SKM-1 (cell line): ENCODE data around the gene SUPT20H.

Experiments used
- DNase-seq: peaks from one replicate; lab custom pipeline; 2025; ENCODE audit not compliant: unreplicated experiment; lab: John Stamatoyannopoulos, UW

Gene SUPT20H

DNA sequence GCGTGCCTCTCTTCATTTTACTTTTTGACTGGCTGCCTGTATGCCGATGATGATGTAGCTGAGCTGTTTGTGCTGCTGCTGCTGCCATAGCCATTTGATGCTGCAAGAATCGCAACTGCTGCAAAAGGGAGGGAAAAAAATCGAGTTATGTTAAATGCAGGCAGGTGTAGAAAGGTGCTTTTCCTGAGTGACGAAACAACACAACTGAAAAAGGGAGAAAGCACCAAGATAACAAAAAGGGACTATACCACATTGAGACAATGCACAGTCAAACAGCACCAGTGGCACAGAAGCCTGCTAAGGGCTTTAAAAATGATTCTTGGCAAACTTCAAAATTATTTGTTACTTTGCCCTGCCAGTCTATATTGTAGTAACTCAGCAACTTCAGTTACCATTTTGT, 49.8 kb downstream of the SUPT20H start:
- DNase-seq = no peak

DNA sequence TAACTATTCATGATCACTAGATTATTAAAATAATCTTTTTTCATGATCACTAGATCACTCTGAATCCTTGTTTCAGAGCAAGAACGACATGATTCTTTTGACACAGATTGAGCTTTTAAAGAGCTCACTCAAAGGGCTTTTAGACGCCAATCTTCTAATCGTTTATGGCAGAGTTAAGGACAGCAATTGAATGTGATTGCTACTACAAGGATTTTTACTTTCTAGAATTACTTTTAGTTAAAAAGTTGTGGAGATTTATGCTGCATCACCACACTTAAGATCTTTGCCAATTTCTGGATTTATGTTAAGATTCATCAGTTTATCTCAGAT, 57.6 kb downstream of the SUPT20H start:
- DNase-seq = no peak

DNA sequence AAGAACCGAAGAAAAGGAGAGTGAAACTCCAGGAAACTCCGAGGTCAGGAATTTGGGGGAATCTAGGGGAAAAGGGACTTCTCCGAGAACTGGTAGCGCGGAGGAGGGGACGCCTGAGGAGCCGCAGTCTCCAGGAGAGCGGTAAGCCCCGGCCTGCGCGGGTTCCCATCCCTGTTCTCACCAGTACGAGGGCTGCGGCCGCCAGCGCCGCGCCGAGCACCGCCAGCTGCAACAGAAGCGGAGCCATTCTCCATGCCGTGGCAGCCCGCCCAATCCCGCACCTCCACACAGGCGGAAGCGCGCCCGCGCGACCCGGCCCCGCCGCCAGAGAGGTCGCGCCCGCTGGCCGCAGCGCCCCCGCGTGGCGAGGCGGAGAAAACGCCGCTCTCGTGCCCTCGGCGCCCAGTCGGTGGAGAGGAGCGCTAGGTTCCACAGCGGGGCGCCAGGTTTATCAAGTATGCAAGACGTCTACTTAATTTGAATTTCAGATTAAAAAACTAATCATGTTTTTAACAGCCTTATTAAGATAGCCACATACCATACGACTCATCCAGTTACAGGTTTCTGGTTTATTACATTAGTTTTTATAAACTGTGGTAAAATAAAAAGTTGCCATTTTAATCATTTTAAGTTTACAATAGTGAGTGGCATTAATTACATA, 60.3 kb downstream of the SUPT20H start, which contains the start of gene ALG5:
Gene ALG5 (minus strand): TSS at position 287 of the 661 bp plus-strand sequence. CDS start 40 bp downstream, at position 247.
- peak; percentile 67 for DNase-seq

DNA sequence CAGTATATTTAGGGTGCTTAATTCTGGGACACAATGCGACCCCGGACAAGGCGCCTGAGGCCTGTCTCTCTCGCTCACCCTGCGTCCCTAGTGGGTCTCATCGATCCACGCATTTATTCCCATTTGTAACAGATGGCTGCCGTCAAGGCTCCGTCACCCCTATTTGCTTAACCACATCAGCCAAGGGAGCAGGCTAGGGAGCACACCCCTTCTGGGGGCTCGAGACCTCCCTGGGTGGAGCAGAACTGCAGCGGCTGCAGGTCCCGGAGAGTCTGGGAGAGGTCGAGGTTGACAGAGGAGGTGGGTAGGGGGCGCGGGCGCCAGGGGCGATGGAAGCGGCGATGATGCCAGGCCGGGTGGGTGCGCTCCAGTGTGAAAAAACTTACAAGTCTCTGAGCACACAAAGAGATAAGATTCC, 60.9 kb downstream of the SUPT20H start:
- DNase-seq = no peak

DNA sequence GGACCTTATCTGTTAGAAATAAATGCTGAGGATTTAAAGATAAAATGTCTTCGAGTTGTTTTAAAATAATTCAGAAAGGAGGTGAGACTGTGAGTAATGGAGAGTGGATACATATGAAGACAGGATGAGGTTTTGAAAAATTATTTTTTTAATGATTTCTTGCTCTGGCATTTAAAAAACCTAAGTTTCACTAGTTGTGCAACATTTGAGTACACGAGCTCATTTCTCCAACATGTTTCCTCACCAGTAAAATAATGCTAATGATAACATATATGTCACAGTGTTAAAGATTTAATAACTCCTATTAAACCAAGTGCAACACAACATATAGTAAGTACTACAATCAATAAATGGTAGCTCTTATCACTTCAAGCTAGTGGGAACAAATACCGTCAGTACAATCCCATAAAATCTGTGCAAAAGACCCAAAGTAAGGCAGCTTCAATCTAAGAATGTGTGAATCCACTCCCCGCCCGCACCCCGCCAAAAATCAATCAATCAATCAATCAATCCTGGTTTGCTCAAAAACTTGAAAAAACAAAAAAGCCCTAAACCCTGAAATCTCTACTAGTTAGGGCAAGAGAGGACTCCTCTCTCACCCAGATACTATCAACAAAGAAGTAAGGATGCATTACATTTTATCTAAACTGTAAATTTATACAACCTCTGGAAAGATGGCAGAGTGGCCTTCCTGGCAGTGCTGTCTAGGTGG, 61.6 kb downstream of the SUPT20H start:
- no peak for DNase-seq

DNA sequence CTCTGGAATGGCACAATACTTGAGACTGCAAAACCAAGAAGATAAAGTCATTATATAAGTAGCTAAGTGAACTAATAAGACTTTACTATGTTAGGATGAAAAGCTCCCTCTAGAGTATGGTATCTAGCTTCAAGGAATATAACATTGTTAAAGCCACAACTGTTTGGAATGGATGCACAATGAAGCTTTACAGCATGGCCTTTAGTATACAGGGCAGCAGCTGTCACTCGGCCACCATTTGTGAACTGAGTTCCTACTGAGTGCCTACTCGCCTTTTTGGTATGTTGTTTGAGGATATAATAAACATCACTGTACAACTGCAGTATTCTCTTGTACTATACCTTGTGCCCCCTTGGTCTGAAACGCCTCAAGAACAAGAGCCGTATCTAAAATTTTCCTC, 67.1 kb downstream of the SUPT20H start:
- DNase-seq = no peak

DNA sequence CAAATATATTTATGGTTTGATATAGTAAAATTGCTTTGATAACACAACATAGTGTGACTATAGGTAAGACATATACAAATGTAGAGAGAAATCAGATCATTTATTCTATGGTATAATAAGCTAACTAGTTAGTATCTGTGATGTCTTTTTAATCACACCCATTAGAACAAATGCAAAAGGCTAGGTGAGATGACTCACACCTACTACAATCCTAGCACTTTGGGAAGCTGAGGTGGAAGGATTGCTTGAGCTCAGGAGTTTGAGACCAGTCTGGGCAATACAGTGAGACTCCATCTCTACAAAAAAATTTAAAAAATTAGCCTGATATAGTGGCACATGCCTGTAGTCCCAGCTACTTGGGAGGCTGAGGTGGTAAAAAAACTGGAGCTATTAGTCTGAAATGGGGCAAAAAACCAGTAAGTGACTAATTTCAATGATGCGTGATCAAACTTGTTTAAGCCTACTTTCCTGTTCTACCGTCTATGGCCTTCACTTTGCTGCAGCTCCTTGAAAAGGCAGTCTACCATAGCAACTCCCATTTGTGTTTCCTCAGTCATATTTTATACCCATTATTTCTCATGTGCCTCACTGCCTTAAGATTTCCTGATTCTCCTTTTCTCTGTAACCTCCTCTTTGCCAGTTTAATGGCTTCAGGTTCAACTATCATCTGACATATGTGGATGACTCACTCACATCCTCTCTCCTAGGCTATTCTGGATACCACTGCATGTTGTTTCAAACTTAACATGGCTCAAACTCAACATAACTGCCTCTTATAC, 72.8 kb downstream of the SUPT20H start:
- DNase-seq = no peak

DNA sequence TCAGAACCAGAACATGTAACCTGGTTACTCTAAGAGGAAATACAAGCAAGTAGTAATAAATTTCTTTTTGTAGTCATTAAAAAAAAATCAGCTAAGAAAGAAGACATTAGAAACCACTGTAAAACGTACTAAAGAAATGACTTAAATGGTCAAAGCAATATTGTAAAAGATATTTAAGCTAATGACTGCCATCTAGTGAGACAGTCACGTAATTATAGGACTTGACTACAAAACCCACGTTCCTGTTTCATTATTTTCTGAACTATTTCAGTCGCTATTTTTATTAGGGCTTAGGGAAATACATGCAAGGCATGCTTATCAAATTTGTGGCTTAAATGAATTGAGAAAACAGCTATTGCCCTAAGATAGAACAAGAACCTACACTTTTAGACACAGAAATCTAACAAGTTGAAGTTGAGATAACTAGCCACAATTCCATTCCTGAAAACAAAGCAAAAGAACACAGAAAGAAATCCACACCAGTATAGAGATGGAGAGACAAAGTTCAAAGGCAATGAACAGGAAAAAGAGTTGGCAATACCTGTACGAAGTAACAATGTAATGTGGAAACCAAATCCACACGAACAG, 78.2 kb downstream of the SUPT20H start:
- peak; percentile 20 for DNase-seq

DNA sequence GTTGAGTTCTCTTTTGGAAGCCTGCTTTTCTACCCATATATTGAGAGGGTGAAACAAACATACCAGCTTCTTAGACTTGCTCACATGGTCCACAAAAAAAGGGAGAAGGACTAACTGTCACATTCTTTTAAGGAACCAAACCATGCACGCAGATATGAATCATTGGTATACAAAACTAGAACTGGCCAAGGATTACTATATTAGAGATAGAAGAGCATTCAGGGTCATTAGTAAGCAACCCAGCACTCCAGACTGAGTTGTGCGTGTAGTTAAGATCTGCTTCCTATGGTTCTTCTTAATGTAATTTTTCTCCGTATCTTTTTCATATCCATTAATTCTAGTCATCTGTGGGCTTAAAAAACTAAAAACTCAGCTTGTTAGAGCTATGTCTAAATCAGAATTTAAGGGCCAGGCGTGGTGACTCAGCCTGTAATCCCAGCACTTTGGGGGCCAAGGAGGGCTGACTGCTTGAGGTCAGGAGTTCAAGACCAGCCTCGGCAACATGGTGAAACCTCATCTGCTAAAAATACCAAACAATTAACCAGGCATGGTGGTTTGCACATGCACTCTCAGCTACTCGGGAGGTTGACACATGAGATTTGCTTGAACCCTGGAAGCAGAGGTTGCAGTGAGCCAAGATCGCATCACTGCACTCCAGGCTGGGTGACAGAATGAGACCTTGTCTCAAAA, 80.0 kb downstream of the SUPT20H start:
- no peak for DNase-seq

DNA sequence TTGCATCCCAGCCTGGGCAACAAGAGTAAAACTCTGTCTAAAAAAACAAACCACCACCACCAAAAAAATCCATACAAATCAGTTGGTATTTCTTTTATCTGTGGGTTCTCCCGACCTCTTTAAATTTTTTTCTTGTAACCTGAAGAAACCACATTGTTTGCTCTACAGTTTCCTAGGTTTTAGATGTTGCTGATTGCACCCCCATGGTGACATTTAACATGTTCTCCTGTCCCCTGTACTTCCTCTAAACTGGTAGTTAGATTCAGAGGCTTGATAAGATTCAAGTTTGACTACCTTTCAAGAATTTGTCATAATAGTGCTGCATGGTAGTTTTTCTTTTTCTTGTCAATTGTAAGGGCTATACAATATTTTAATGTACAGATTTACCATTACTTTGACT, 84.3 kb downstream of the SUPT20H start:
- DNase-seq = no peak

DNA sequence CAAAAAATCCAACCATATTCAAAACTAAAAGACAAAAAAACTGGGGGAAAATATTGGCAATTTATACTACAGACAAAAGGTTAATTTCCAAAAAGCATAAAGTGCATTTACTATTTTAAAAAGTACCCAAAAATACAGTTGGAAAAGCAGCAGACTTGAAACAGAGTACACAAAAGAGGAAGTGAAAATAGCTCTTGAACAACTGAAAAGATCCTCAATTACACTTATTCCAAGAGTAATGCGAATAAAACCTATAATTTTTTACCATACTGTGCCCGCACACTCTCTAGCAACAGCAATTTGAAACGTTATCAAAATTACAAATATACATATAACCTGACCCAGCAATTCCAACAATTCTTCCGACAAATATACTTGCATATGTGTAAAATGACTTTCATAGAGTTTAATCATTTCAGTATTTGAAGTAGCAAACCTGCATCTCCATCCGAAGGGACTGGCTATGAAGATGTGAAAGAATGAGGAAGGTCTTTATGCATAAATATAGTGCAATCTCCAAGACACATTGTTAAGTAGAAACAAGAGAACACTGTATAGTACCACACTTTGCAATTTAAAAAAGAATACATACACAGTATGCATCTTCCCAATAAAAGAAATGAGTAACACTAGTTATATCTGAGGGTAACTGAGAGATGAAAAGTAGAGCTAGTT, 85.7 kb downstream of the SUPT20H start:
- DNase-seq = peak; percentile 8

DNA sequence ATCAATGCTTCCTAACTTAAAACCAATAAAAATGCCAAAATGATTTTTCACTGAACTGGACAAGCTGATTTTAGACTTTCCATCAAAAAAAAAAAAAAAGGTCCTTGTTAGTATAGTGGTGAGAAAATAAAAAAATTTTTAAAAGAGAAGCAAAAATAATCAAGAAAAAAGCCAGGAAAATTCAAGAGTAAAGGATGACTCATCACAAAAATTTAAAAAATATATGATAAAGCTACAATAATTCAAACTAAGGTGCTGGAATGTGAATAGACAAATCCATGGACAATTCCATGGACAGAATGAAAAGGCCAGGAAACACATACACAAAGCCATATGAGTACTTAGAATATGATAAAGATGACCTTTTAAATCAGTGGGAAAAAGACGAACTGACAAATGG, 86.5 kb downstream of the SUPT20H start:
- DNase-seq = no peak

DNA sequence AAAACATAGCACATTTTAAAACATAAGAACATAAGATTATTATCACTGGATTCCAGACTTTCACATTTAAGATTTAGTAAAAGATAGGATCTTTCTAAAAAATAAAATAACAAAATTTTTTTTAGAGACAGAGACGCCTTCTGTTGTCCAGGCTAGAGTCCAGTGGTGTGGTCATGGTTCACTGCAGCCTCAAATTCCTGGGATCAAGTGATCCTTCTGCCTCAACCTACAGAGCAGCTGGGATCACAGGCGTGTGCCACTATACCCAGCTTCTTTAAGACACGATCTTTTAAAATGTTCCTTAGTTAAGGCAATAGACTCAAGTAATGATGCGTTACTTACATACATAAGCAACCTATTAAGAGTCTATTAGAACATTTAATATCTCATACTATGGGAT, 93.1 kb downstream of the SUPT20H start:
- no peak for DNase-seq

DNA sequence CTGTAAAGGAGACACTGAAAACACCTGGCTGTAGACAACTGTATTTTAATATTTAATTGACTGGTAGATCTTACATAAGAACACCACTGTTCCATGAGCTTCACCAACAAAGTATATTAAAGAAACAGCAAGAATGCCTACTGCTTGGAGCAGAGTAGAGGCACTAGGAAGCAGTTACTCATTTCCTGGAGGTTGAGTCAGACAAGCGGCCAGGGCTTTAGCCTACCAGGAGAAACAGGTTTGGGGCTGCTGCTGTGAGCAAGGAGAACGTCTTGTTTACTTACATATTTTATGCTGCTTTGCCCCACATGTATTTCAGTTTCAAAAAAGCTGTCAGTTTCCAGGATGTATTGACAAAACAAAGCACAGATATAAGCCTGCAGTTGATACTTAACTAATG, 93.7 kb downstream of the SUPT20H start:
- DNase-seq = no peak

DNA sequence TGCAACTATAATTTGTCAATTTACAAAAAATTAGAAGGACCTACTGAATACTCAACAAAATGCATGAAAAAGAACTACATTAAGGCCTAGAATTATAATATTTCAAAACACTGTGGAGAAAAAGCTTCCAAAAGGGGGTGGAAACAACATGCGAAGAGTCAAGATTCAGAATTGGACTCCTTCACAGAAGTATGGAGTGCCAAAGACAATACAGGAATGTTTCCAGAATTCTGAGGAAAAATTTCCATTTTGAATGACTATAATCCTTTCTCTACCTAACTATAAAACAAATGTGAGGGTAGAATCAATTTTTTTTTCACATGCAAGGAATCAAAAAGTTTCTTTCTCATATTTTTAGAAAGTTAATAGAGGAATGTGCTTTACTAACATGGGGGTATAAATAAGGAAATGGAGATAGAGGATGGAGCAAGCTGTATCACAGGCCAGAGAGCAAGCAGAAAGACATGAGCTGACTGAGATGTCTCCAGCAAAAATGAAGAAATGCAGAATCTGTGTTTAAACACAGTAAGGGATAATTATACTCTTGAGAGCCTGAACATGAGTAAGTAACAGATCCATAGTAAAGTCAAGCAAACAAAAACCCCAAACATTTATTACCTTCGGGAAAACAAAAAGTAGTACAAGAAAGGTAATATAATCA, 99.9 kb downstream of the SUPT20H start:
- no peak for DNase-seq
